NOMO-1 treated with dmso at 0.1 percent for 144 hours (cell line): ENCODE data around the gene ZNF813.
"Not testable (repeated sequence)": the region's sequence is repeated elsewhere in the genome, so short reads cannot be mapped to it uniquely, and the experiment has no call there.

Experiments
- DNase-seq: peaks from one replicate; lab custom pipeline; 2025; ENCODE audit not compliant: unreplicated experiment; lab: John Stamatoyannopoulos, UW

ZNF813 gene

GRCh38 chr19:53483751-53484150 is 16.2 kb downstream of the ZNF813 start:
- not testable (repeated sequence) for DNase-seq

- DNase-seq, result no peak
Observed at GRCh38 chr19:53485046-53486004, 17.8 kb downstream of the ZNF813 start.

GRCh38 chr19:53492153-53492552 is 24.6 kb downstream of the ZNF813 start:
- DNase-seq, result no peak

- not testable (repeated sequence) for DNase-seq
Observed at GRCh38 chr19:53497311-53498023, 29.9 kb downstream of the ZNF813 start.

GRCh38 chr19:53498024-53498395 is 30.5 kb downstream of the ZNF813 start:
- DNase-seq, result not testable (repeated sequence)

- DNase-seq, result not testable (repeated sequence)
Observed at GRCh38 chr19:53503151-53503550, 35.6 kb downstream of the ZNF813 start.

- not testable (repeated sequence) for DNase-seq
Observed at GRCh38 chr19:53503671-53504364, 36.3 kb downstream of the ZNF813 start.

GRCh38 chr19:53504365-53504703 is 36.8 kb downstream of the ZNF813 start:
- not testable (repeated sequence) for DNase-seq

GRCh38 chr19:53504885-53505284 is 37.4 kb downstream of the ZNF813 start:
- DNase-seq, result no peak

- DNase-seq, result no peak
Observed at GRCh38 chr19:53506728-53507127, 39.2 kb downstream of the ZNF813 start.

GRCh38 chr19:53507523-53508442 is 40.2 kb downstream of the ZNF813 start:
- no peak for DNase-seq

- DNase-seq, result no peak
Observed at GRCh38 chr19:53509443-53509842, 41.9 kb downstream of the ZNF813 start.

- DNase-seq, result no peak
Observed at GRCh38 chr19:53509845-53510244, 42.3 kb downstream of the ZNF813 start.

GRCh38 chr19:53511357-53511756 is 43.8 kb downstream of the ZNF813 start:
- no peak for DNase-seq

- no peak for DNase-seq
Observed at GRCh38 chr19:53511933-53512374, 44.4 kb downstream of the ZNF813 start.

- not testable (repeated sequence) for DNase-seq
Observed at GRCh38 chr19:53515047-53515446, 47.5 kb downstream of the ZNF813 start.

GRCh38 chr19:53517114-53517741 is 49.7 kb downstream of the ZNF813 start:
- no peak for DNase-seq

- no peak for DNase-seq
Observed at GRCh38 chr19:53518121-53518520, 50.6 kb downstream of the ZNF813 start.

GRCh38 chr19:53518716-53519115 is 51.2 kb downstream of the ZNF813 start:
- DNase-seq, result no peak

GRCh38 chr19:53519446-53519845 is 51.9 kb downstream of the ZNF813 start:
- no peak for DNase-seq
